ENCODE measurements around the gene ADAR. TPM values are rescaled to one million over a fixed set of nuclear protein-coding genes. Genes with fewer than 3 reads are reported as not detected.
A peak's percentile ranks its signal among the peaks of the same experiment; 100 is the strongest.

The ADAR gene
- total RNA-seq, 1 experiment from 2014 or later, result 104 TPM

DNA sequence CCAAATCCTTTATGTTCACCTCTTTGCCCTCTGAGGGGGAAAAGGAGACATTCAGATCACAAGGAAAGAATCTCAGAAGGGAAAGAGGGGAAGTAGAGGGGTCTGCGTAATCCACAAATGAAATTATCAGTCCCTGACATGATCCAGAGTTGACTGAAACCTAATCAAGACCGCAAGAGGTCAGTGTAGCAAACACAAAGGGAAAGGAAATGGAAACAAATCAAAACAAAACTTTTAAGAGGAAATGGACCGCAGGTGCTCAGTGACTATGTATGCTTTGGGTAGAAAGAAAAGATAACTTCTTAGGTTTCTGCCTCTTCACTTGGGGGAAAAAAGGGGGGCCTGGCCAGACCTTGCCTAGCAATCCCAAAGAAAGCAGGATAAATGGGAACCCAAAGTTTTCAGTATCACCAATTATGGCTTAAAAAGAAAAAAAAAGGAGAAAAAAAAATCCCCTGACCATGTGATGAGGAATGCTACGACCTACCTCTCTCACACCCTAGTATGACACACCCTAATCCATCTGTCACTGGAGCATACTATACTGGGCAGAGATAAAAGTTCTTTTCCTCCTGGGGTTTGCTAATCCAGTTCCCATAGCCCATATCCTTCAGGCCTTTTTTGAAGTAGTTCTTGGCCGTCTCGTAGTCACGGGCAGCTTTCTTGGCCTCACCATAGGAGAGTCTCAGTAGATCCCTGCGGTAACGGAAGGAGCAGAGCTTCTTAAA is 23.6 kb downstream of the ADAR start:
- DNase-seq, result no peak
- Histone ChIP-seq H3K27me3 (no peaks in the 10 kb centered on the region), H3K36me3 (peaks cover 81% of the 10 kb centered on the region), H3K27ac (peak overlapping the region; percentile 26; the same call in 1 of the 2 replicates), H3K4me1 (peaks cover 22% of the 10 kb centered on the region), H3K4me3 (no peak overlapping the region), H3K9me3 (replicated peaks) (no peaks in the 10 kb centered on the region)

DNA sequence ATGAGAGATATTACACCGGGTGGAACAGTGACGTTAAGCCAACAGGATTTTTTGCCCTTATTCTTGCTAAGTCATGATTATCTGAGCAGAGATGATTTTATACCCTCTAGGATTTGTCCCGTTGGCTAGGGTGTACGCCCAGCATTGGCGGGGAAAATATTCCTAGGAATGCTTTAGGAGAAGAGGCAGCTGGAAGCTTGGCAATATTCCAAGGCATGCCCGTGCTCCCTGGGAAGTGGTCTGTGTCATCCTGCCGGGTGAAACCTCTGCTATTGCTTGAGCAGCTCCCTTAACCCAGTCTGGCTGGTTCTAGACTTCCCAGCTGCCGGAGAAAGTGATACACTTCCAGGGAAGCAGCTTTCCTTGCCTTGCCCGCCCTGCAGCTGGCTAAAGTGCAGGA is 24.2 kb downstream of the ADAR start:
- Histone ChIP-seq H3K4me3 (no peak overlapping the region), H3K36me3 (peaks cover 74% of the 10 kb centered on the region), H3K27ac (peak overlapping the region; percentile 26), H3K9me3 (replicated peaks) (no peaks in the 10 kb centered on the region), H3K27me3 (no peaks in the 10 kb centered on the region), H3K4me1 (peaks cover 26% of the 10 kb centered on the region)
- DNase-seq, result peak; percentile 79 to 80

DNA sequence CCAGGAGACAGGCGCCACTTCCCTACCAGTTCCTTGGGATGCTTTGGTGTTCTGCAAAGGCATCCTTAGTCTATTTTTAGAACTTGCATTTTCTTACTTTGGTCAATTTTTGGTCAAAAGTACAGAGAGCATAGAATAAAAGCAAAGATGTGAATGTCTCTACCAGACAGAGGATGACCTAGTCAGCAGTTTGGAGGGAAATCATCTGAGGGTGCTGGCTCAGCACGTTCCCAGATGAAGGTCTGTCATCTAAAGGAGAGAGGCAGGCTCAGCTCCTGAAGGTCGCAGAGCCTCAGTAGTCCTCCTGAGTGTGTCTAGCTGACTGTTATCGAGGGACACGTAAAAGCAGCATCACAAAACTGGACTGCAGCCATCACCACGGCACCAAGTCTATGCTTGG is 25.1 kb downstream of the ADAR start:
- Histone ChIP-seq H3K4me3 (no peak overlapping the region), H3K9me3 (replicated peaks) (no peaks in the 10 kb centered on the region), H3K27ac (no peak overlapping the region; the same call in 1 of the 2 replicates), H3K36me3 (peaks cover 65% of the 10 kb centered on the region), H3K4me1 (peaks cover 33% of the 10 kb centered on the region), H3K27me3 (no peaks in the 10 kb centered on the region)
- no peak for DNase-seq

DNA sequence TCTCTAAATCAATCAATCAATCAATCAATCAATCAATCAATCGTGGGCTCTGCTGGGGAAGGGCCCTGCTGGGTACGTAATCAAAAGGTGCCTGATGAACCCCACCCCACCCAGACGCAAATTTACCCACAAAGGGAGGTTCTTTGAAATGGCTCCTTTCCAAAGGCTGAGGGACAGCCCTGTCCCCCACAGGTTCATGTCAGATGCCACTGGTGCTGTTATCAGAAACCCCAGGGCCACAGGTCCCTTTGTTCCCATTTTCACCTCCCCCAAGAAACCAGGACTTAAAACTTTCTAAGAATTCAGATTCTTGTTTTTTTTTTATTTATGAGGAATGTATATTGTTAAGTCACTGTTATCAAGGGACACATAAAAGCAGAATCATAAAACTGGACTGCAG is 26.2 kb downstream of the ADAR start:
- peaks cover 43% of the 10 kb centered on the region for H3K4me1 ChIP-seq
- H3K36me3 ChIP-seq, result peaks cover 57% of the 10 kb centered on the region
- no peaks in the 10 kb centered on the region for H3K27me3 ChIP-seq
- no peak overlapping the region for H3K27ac ChIP-seq
- DNase-seq, result no peak
- no peaks in the 10 kb centered on the region for H3K9me3 ChIP-seq (replicated peaks)
- no peak overlapping the region for H3K4me3 ChIP-seq

DNA sequence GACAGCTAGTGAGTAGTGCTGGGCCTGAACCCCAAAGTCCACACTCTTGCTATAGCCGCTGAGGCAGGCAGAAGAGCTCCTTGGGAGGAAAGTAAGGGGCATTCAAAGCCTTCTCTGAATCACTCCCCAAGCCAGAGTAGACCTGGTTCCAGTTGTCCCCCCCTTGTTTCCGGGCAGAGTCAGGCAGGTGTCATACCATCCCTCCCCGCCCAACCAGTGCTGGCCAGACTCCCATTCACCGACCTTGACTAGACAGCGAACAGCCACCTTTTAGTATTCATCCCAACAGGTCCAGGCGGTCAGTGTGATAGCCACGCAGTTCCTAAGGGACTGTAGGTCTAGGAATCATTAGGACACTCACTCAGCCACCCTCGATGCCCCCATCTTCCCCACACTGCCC is 28.6 kb downstream of the ADAR start:
- peaks cover 35% of the 10 kb centered on the region for H3K36me3 ChIP-seq
- H3K27me3 ChIP-seq, result no peaks in the 10 kb centered on the region
- H3K27ac ChIP-seq, result no peak overlapping the region
- DNase-seq, result no peak
- no peak overlapping the region for H3K4me3 ChIP-seq
- no peaks in the 10 kb centered on the region for H3K9me3 ChIP-seq (replicated peaks)
- H3K4me1 ChIP-seq, result peaks cover 50% of the 10 kb centered on the region

DNA sequence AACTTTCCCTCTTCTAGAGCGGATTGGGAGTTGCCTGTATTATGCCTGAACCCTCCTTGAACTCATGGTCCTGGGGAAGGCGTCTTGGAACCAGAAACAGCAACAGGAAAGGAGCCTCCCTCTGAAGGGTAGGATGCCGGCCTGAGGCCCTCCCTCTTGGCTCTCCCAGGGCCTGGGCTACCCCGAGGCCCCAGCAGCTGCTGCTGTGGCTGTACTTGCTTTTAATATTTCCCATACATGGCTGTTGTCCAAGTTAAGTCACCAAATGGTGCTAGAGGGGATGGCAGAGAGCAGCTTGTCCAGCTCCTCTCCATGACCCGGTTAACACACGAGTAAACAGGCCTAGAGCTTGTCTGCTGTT is 29.9 kb downstream of the ADAR start:
- DNase-seq, result peak; percentile 59 to 71
- Histone ChIP-seq H3K27me3 (no peaks in the 10 kb centered on the region), H3K9me3 (replicated peaks) (no peaks in the 10 kb centered on the region), H3K4me1 (peaks cover 43% of the 10 kb centered on the region), H3K36me3 (peaks cover 24% of the 10 kb centered on the region), H3K27ac (no peak overlapping the region), H3K4me3 (no peak overlapping the region)

DNA sequence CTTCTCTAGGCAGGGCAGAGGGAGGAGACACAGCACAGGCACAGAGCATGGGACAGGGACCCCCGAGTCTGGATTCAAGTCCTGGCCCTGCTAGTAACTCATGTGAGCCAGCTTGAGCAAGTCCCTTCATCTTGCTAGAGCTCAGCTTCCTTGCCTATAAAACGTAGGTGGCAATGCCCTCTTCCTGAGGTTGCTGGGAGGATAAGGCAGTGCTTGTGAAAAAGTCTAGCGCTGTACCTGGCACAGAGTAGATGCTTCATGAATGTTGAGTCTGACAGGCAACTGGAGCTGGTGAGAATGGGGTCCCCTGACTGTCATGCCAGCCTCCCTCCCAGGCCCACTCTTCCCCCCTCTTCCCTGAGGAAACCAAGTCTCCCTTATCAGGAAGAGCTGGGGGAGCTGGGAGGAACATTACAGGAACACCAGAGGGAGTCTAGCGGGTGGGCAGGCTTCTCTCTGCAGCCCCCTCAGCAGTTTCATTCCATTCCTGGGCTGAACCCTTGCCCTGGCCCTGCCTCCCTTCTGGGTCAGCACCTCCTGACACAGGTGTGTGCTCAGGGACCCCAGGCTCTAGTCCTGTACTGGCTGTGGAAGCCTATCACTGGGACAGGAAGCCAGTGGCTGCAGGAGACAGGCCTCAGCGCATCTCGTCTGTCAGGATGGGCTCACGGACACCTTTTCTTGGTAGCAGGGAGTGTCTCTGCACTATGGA is 30.5 kb downstream of the ADAR start:
- no peak overlapping the region for H3K27ac ChIP-seq
- no peaks in the 10 kb centered on the region for H3K9me3 ChIP-seq (replicated peaks)
- no peaks in the 10 kb centered on the region for H3K27me3 ChIP-seq
- H3K36me3 ChIP-seq, result peaks cover 20% of the 10 kb centered on the region
- H3K4me3 ChIP-seq, result no peak overlapping the region
- no peak for DNase-seq
- peaks cover 40% of the 10 kb centered on the region for H3K4me1 ChIP-seq

DNA sequence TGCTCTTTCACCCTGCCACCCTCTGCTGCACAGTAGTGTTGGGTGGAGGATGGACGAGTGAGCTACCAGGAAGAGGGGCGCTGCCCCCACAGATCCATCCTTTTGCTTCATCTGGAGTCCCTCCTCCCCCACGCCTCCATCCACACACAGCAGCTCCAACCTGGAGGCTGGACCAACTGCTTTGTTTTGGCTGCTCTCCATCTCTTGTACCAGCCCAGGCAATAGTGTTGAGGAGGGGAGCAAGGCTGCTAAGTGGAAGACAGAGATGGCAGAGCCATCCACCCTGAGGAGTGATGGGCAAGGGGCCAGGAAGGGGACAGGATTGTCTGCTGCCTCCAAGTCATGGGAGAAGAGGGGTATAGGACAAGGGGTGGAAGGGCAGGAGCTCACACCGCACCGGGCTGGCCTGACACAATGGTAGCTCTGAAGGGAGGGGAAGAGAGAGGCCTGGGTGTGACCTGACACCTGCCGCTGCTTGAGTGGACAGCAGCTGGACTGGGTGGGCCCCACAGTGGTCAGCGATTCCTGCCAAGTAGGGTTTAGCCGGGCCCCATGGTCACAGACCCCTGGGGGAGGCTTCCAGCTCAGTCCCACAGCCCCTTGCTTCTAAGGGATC is 31.9 kb downstream of the ADAR start:
- H3K36me3 ChIP-seq, result peaks cover 17% of the 10 kb centered on the region; the same call in 1 of the 2 replicates
- no peaks in the 10 kb centered on the region for H3K27me3 ChIP-seq
- no peak overlapping the region for H3K4me3 ChIP-seq
- H3K27ac ChIP-seq, result no peak overlapping the region
- peaks cover 40% of the 10 kb centered on the region for H3K4me1 ChIP-seq
- DNase-seq, result peak; percentile 21 to 33
- no peaks in the 10 kb centered on the region for H3K9me3 ChIP-seq (replicated peaks)

DNA sequence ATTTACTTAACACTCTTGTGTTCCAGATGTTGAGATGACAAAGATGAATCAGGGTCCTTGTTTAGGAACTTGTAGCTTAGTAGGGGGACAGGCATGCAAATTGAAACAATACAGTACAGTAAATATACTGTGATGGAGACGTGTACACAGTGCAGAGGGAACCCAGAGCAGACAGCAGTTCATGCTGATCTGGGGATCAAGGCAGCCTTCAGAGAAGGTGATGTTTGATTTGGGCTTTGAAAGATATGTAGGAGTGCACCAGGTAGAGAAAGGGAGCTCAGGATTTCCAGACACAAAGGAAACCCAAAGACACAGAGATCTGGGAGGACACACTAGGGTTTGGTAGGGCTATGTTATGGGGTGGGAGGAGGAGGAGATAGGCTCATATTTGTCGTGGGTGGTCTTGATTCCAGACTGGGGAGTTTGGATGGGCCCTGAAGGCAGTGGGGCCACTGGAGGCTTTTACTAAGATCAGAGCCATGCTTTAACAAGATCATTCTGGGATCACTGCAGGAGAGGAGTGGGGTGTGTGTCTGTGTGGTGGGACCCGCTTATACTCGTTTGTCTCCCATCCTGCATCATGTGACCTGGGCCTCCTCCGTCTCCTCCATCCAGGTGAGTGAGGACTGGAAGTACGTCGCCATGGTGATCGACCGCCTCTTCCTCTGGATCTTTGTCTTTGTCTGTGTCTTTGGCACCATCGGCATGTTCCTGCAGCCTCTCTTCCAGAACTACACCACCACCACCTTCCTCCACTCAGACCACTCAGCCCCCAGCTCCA is 32.6 kb downstream of the ADAR start:
- peaks cover 9% of the 10 kb centered on the region; the same call in 1 of the 2 replicates for H3K36me3 ChIP-seq
- H3K4me3 ChIP-seq, result no peak overlapping the region
- H3K27me3 ChIP-seq, result no peaks in the 10 kb centered on the region
- H3K9me3 ChIP-seq (replicated peaks), result no peaks in the 10 kb centered on the region
- H3K4me1 ChIP-seq, result peaks cover 40% of the 10 kb centered on the region
- no peak overlapping the region for H3K27ac ChIP-seq
- DNase-seq, result no peak

DNA sequence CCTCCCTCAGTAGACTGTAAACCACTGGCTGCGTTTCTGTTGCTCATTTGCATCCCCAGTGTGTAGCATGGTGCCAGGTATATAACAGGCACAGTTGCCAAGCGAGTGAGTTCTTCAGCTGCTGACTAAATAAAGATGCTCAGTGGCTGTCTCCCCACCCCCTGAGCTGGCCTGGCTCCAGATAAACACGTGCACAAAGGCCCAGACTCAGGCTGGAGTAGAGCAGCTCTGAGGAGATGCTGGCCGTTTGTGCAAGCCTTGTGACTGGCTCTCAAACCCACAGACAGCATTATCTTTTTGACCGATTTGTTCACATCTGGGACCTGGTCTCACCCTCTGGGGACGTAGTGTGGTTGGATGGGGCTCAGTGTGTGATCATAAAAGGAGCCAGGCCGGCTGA is 33.3 kb downstream of the ADAR start:
- H3K4me3 ChIP-seq, result no peak overlapping the region
- H3K36me3 ChIP-seq, result peaks cover 3% of the 10 kb centered on the region; the same call in 1 of the 2 replicates
- peak; percentile 60 to 69 for DNase-seq
- H3K27me3 ChIP-seq, result no peaks in the 10 kb centered on the region
- no peak overlapping the region for H3K27ac ChIP-seq
- H3K4me1 ChIP-seq, result peaks cover 40% of the 10 kb centered on the region
- no peaks in the 10 kb centered on the region for H3K9me3 ChIP-seq (replicated peaks)

DNA sequence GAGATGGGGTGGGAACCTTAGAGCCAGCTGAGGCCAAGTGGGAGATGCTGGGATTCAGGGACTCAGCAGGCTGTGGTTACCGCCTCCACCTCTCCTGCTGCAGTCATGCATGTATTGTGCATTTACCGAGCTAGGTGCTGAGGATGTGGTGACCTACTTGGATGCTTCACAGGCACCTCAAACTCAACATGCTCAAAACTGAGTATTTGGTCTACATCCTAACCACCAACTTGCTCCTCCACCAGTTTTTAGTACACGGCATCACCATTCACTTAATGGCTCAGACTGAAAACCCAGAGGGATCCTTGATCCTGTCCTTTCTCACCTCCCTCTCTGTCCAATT is 34.8 kb downstream of the ADAR start:
- H3K27me3 ChIP-seq, result no peaks in the 10 kb centered on the region
- H3K4me3 ChIP-seq, result no peak overlapping the region
- H3K9me3 ChIP-seq (replicated peaks), result no peaks in the 10 kb centered on the region
- no peaks in the 10 kb centered on the region for H3K36me3 ChIP-seq
- DNase-seq, result no peak
- peaks cover 31% of the 10 kb centered on the region for H3K4me1 ChIP-seq
- H3K27ac ChIP-seq, result no peak overlapping the region

DNA sequence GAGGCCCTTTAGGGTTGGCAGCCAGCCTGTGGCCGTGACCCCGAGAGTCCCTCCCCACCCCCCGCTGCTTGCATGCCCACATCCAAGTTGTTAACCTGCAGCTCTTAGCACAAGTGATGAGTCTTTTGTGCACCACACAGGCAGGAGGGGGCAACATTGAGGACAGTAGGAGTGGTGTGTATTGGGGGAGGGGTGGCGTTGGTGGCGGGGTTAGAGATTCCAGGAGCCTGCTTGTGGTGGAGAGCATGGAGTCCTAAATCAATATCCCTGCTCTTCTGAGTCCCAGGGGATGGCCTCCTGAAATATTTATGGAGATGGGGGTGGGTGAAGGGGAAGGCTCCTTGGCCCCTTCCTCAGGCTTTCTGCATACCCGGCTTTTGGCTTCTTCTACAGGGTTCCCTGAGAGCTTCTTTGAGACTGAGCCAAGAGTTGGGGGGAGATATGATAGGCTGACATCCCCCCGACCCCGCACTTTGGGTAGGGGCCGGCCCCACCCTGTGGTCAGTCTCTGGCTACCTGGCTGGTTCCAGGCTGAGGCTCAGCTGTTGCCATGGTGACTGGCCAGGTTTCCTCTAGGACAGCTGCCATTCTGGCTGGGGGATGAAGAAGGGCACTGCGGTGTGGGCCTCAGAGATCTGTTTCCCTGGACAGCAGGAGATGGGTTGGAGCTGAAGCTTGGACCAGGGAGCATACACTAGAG is 35.4 kb downstream of the ADAR start:
- no peaks in the 10 kb centered on the region for H3K9me3 ChIP-seq (replicated peaks)
- H3K4me3 ChIP-seq, result no peak overlapping the region
- peaks cover 27% of the 10 kb centered on the region for H3K4me1 ChIP-seq
- H3K27me3 ChIP-seq, result no peaks in the 10 kb centered on the region
- peak; percentile 20 to 28 for DNase-seq
- no peaks in the 10 kb centered on the region for H3K36me3 ChIP-seq
- H3K27ac ChIP-seq, result no peak overlapping the region

DNA sequence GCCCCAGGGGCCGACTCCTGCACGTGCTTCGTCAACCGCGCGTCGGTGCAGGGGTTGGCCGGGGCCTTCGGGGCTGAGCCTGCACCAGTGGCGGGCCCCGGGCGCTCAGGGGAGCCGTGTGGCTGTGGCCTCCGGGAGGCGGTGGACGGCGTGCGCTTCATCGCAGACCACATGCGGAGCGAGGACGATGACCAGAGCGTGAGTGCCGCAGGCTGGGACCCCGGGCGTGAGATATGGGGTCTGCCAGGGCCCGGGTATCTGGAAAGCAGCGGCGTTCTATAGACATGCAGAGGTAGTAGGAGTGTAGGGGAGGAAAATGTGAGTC is 36.1 kb downstream of the ADAR start:
- H3K4me3 ChIP-seq, result no peak overlapping the region
- H3K27ac ChIP-seq, result no peak overlapping the region
- DNase-seq, result no peak
- no peaks in the 10 kb centered on the region for H3K27me3 ChIP-seq
- H3K9me3 ChIP-seq (replicated peaks), result no peaks in the 10 kb centered on the region
- H3K36me3 ChIP-seq, result no peaks in the 10 kb centered on the region
- peaks cover 22% of the 10 kb centered on the region; the same call in 1 of the 2 replicates for H3K4me1 ChIP-seq

DNA sequence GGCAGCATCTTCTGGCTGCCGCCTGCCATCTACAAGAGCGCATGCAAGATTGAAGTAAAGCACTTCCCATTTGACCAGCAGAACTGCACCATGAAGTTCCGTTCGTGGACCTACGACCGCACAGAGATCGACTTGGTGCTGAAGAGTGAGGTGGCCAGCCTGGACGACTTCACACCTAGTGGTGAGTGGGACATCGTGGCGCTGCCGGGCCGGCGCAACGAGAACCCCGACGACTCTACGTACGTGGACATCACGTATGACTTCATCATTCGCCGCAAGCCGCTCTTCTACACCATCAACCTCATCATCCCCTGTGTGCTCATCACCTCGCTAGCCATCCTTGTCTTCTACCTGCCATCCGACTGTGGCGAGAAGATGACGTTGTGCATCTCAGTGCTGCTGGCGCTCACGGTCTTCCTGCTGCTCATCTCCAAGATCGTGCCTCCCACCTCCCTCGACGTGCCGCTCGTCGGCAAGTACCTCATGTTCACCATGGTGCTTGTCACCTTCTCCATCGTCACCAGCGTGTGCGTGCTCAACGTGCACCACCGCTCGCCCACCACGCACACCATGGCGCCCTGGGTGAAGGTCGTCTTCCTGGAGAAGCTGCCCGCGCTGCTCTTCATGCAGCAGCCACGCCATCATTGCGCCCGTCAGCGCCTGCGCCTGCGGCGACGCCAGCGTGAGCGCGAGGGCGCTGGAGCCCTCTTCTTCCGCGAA is 36.6 kb downstream of the ADAR start:
- Histone ChIP-seq H3K36me3 (no peaks in the 10 kb centered on the region), H3K27me3 (no peaks in the 10 kb centered on the region), H3K4me1 (peaks cover 17% of the 10 kb centered on the region; the same call in 1 of the 2 replicates), H3K9me3 (replicated peaks) (no peaks in the 10 kb centered on the region), H3K4me3 (no peak overlapping the region), H3K27ac (no peak overlapping the region)
- DNase-seq, result no peak
